ENCODE results near the gene SPIN1.

GRCh38 chr9:88403340-88403739 is 15.1 kb downstream of the SPIN1 start:
- no peak for TF ChIP-seq CTCF (IDR thresholded peaks at IDR 0.05; ENCODE audit: insufficient read depth, low read length, poor library complexity, severe bottlenecking)
- no peak for TF ChIP-seq EZH2phosphoT487 (conservative IDR thresholded peaks at IDR 0.05; ENCODE audit: low read length)

All from SU-DHL-6 (cell line).